NCI-H748 (cell line): ENCODE data around the gene ATG10.
"Not testable (repeated sequence)": the region's sequence is repeated elsewhere in the genome, so short reads cannot be mapped to it uniquely, and the experiment has no call there.

Source experiments
- DNase-seq: peaks from one replicate; lab custom pipeline; 2025; ENCODE audit not compliant: unreplicated experiment; lab: John Stamatoyannopoulos, UW

Gene ATG10

DNA sequence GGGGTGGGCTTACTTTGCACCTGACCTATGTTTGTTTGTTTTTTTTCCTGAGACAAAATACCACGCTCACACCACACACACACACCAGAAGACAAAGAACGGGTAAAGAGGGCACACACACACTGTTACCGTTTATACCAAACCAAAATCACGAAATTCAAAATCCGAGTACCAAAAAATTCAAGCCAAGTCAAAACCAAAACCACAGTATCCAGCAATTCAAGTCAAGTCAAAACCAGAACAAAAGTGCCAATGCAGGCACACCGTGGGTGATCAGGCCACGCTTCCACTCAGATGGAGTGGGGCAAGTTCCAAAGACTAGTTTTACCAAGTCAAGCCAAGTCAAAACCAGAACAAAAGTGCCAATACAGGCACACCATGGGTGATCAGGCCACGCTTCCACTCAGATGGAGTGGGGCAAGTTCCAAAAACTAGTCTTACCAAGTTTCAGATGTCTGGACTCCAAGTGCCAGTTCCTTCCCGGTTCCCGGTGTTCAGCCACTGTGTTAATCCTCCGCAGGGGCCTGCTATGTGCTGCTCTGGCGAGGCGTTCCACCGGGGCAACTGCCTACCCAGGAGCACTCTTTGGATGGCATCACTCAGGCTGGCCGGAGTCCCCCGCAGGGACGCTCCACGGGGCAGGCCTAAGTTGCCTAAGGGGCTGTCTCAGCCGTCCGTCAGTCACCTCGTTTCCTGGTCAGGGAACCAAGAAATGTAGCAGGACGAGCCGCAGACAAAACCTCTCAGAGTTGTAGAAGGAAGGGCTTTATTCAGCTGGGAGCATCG lies 300.9 kb downstream of the ATG10 start:
- not testable (repeated sequence) for DNase-seq

DNA sequence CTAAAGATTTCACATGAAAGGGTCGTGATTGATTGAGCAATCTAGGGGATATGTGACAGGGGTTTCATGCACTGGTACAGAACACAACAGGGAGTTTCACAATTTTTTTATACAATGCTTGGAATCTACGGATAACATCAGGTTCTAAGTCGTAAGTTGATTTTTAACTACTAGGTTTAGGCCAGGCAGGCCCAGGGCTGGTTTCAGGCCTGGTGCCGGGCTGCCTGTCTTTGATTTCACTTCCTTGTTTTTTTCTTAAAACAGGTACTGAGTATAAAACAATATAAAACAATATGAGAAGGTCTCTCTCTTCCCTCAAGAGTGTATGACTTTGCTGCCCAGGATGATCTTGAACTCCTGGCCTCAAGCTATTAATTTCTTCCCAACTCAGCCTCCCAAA lies 301.6 kb downstream of the ATG10 start:
- DNase-seq = not testable (repeated sequence)

GRCh38 chr5:82274343-82275211 lies 302.8 kb downstream of the ATG10 start:
- no peak for DNase-seq

DNA sequence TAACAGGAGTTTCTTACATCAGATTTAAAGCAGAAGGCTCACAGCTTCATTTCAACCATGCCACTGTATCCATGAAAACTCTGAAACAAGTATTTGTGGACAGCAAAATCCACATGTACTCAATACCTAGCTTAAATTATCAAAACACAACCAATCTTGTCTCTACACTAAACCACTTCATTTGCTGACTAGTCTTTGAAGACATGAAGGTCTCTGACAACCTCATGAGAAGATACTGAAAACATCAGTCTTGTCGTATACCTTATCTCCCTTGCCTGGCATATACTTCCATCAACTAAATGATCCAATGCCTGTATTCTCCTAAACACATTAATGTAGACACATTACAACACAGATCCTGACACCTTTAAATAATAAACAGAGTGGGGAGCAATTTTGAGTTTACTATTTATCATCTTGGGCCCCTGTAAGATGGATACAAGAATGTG lies 303.4 kb downstream of the ATG10 start:
- DNase-seq = no peak

- no peak for DNase-seq
Measured at GRCh38 chr5:82276800-82277612, 305.2 kb downstream of the ATG10 start.

GRCh38 chr5:82277613-82277986 lies 305.8 kb downstream of the ATG10 start:
- DNase-seq = no peak

DNA sequence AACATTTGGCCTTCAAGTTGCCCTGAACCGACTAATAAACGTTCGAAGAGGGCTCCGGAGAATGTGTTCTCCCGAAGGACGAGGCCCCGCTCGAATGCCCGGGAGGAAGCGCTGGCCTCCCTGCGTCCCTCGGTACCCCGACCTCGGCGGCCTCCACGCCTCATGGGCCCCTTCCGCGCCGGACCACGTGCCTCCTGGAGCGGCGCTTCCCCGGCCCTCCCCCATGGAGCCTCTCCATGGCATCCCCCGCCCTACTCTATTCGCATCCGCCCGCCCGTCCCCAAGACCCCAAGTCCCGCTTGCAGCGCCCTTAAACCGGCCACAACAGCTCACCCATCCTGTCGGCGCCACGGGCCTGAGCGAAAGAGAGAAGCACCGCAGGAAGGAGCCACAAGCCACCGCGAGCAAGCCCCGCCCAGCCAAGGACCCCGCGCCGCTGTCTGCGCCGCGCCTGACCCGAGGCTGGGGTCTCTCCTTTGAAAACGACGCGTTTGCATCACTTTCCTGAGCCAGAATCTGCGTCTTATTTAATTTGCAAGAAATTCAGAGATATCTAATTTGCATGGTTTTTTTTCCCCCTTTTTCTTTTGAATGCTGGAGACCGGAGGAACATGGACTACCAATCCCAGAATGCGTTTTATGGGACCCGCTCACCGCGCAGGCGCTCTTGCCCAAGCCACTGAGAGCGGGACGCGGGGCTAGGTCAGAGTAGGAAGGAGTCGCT lies 306.3 kb downstream of the ATG10 start, which contains the start of gene RPS23:
TSS of gene RPS23 (minus strand) at position 368 of the 724 bp plus-strand sequence. CDS start at position 337, 31 bp downstream.
- peak; percentile 94 for DNase-seq

- DNase-seq = no peak
Measured at GRCh38 chr5:82278711-82279370, 307.0 kb downstream of the ATG10 start.

GRCh38 chr5:82283893-82284292 lies 312.1 kb downstream of the ATG10 start:
- DNase-seq = no peak

DNA sequence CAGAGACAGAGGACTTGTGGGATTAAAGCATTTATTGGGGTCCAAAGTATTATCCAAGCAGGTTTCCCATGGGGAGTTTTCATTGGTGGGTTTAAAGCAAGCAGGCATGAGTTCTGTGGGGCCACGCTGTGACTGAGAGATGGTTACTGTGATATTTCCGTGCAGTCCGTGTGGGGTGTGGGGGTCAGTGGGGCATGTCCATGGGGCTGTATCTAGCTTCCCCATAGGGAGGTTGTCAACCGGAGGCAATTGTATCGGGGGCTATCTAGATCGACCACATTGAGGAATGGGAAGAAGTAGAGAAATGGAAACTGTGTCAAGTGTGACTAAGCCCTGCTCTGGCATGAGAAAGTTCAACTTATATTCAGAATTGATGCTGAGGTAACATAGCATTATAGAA lies 313.4 kb downstream of the ATG10 start:
- no peak for DNase-seq

- DNase-seq = no peak
Measured at GRCh38 chr5:82287625-82288024, 315.8 kb downstream of the ATG10 start.

GRCh38 chr5:82290005-82290404 lies 318.2 kb downstream of the ATG10 start:
- DNase-seq = no peak

DNA sequence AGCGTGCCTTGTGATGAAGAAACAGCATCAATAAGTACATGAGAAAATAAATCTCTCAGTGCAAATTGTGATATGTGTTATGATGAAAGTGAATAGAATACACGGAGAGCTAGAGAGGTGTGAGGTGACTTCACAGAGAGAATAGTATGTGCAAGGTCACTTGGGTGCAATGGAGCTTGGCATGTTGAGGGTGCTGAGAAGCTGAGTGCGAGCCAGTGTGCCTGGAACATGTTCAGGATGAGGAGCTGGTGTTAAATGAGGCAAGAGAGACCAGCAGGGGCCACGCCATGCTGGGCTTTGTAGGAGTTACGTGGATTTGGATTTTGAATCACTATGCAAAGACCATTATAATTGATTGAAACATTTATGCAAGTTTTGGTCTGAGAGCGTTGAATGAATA lies 319.1 kb downstream of the ATG10 start:
- DNase-seq = no peak

DNA sequence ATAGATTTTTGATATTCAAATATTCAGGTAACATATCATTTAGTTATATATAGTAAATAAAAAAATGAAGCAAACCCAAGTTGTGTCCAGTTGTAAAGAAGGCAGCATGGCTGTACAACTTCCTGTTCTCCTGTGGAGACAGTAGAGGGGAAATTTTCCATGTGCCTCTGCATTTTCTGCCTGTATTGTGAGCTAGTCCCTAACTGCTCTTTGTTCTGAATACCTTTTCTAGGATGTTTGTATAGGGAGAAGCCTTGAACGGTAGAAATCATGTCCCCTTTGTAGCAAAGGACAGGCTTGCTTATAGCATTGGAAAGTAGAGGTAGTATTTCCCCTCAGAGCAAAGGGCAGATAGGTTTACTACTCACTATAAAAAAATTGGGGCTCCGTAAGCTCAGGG lies 319.6 kb downstream of the ATG10 start:
- no peak for DNase-seq

DNA sequence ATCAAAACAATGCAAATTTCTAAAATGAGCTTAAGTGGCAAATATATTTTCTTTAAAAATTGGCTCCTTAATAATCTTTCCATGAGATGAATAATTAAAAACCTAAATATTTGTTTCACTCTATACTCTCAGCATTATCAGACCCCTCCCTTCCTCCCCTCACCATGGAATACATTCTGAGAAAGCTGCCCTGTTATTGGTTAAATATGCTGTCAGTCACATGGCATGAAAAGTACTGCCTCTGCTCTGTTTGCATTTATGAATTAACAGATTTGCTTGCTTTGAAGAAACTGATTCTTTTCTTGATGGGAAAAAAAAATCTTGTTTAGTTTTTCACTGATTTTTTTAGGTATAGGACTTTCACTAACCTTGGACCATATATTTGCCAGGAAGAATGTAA lies 323.3 kb downstream of the ATG10 start:
- no peak for DNase-seq

DNA sequence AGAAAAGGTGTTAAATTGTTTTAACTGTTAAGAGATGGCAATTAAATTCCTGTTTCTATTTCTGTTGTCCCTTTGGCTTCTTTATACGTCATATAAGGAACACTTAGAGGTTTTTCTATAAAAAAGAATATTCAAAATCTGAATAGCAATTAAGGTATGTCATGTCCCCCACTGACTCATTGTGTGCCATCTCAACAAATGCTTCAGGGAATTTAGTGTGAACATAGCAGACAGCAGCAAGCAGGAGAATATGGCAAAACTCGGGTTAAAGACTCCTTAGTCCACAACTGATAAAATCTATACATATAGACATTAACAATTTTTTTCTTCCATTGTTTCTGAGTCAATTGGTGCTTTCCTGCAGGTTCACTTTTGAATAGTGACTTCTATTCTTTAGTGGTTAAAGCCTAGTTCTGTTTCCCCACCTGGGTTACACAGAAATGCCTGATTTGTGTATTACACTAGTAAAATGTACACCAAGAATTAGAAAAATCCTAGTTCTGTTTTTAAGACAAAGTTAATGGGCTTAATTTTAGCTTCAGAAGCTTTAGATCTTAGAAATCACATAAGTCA lies 324.2 kb downstream of the ATG10 start:
- no peak for DNase-seq

GRCh38 chr5:82296929-82297328 lies 325.1 kb downstream of the ATG10 start:
- no peak for DNase-seq

DNA sequence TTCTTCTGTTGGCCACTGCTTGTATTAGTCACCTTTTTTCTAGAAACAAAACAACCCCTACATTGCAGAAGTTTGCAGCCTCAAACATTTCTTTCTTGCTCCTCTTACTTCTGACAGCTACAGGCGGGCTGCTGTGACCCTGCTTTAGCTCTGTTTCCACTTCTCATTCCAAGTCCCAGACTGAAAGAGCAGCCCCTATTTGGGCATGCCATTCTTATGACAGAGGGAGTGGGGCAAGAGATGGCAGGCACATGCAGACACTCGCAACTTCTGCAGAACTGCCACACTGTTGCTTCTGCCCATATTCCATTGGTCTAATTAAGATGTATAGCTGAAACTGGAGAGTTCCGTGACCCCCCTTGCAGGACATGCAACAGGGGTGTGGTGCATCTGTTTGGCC lies 325.9 kb downstream of the ATG10 start:
- no peak for DNase-seq

- no peak for DNase-seq
Measured at GRCh38 chr5:82298668-82299067, 326.8 kb downstream of the ATG10 start.

- no peak for DNase-seq
Measured at GRCh38 chr5:82301190-82301589, 329.4 kb downstream of the ATG10 start.
